SW480 (cell line): ENCODE results near the gene SLC13A3.

Experiments used
- DNase-seq: peaks from one replicate; pipeline ENCODE4 v3.0.0-alpha.2; 2016; ENCODE audit warnings: low spot score

SLC13A3 gene

GRCh38 chr20:46558511-46558959, 92.7 kb downstream of the SLC13A3 start:
- peak; percentile 55 for DNase-seq

GRCh38 chr20:46557231-46557956, 93.9 kb downstream of the SLC13A3 start:
- DNase-seq, result no peak

GRCh38 chr20:46555370-46555956, 95.8 kb downstream of the SLC13A3 start:
- DNase-seq, result no peak

- DNase-seq, result no peak
Observed at GRCh38 chr20:46554828-46555227, 96.4 kb downstream of the SLC13A3 start.

GRCh38 chr20:46553926-46554325, 97.3 kb downstream of the SLC13A3 start:
- DNase-seq, result no peak

- DNase-seq, result no peak
Observed at GRCh38 chr20:46552460-46553420, 98.5 kb downstream of the SLC13A3 start.

- DNase-seq, result no peak
Observed at GRCh38 chr20:46551522-46552381, 99.5 kb downstream of the SLC13A3 start.

GRCh38 chr20:46550461-46550860, 100.8 kb downstream of the SLC13A3 start, which contains the start of gene OCSTAMP:
Gene OCSTAMP (minus strand): TSS chr20:46550654. CDS start chr20:46550560, 94 bp downstream.
- DNase-seq, result no peak

- DNase-seq, result no peak
Observed at GRCh38 chr20:46549188-46549972, 101.9 kb downstream of the SLC13A3 start.

- no peak for DNase-seq
Observed at GRCh38 chr20:46548688-46549087, 102.6 kb downstream of the SLC13A3 start.

GRCh38 chr20:46547995-46548394, 103.3 kb downstream of the SLC13A3 start:
- DNase-seq, result no peak

- no peak for DNase-seq
Observed at GRCh38 chr20:46546936-46547335, 104.3 kb downstream of the SLC13A3 start.

GRCh38 chr20:46546298-46546697, 105.0 kb downstream of the SLC13A3 start:
- DNase-seq, result no peak

- DNase-seq, result no peak
Observed at GRCh38 chr20:46545827-46546138, 105.5 kb downstream of the SLC13A3 start.

GRCh38 chr20:46545077-46545826, 106.0 kb downstream of the SLC13A3 start:
- no peak for DNase-seq

GRCh38 chr20:46544576-46544975, 106.7 kb downstream of the SLC13A3 start:
- DNase-seq, result no peak

- DNase-seq, result no peak
Observed at GRCh38 chr20:46543959-46544358, 107.3 kb downstream of the SLC13A3 start.

- no peak for DNase-seq
Observed at GRCh38 chr20:46543033-46543432, 108.2 kb downstream of the SLC13A3 start.

GRCh38 chr20:46541229-46541935, 109.9 kb downstream of the SLC13A3 start:
- DNase-seq, result no peak
